Right kidney (tissue), 1 donor: Measurements from ENCODE around the gene RIOK1.

ENCODE experiments used
- DNase-seq: peaks from one replicate; pipeline ENCODE4 v3.0.0-alpha.2; 2016

Gene RIOK1

GRCh38 chr6:7406743-7407142 lies 17.1 kb downstream of the RIOK1 start:
- no peak for DNase-seq

DNA sequence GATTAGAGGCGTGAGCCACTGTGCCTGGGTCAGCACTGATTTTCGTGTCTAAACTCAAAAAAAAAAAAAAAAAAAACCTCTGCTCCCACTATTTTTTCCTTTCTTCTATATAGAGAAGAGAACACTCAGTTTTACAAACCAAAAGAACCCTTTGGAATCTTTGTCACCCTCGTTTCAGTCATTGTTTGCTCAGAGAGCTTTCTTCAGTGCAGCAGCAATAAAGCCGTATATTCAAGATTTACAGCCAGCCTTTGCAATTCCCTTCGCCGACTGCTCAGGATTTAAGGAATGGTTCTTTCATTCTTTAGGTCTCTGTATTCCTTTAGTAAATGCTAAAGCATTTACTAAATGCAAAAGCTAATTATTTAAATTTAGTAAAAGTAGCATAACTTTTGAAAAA lies 20.1 kb downstream of the RIOK1 start:
- DNase-seq, result no peak

DNA sequence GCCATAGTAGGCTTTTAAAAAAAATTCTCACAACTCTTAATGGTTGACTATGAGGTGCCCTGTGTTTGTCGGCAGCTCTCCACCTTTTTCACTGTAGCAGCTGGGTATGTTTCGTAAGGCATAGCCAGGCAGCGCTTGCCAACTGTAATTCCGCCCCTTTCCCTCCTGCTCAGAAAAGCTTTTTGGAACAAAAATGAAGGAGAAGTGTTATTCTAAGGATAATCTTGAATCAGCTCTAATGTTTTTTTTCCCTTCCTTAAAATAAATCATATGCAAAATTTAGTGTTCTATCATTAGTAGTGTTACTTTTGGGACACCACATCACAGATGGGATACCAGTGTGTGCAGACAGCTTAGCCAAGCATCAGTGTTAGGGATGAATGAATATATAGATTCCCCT lies 21.2 kb downstream of the RIOK1 start:
- DNase-seq, result no peak

- DNase-seq, result no peak
These were observed 21.7 kb downstream of the RIOK1 start for GRCh38 chr6:7411328-7411727.

DNA sequence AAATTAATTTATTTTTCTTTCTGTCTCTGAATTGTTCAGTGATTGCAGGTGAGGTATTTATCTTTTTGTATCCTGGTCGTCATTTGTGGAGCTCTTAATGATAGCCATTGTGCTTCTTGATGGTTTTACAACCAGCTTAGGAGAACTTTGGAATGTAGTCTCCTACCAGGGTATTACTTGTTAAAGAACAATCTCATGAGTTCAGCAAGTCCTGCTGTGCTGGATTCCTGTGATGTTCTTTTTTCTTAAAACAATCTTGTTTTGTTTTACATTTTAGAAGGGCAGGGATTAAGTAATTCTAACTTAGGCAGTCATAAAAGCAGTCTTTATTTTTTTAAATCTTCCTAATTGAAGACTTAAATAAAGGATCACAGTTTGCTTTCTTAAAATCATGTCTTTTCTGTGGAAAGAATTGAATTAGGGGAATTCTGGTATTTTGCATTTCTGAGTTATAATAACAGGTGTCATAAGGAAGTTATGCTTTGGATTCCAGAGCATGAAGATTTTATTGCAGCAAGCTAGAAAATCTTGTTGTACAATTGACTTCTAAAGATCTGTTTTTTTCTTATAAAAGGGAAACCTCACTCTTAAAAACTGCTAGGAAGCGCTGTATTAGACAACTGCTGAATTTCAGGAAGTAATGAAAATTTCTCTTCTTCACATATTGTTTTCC lies 23.7 kb downstream of the RIOK1 start:
- DNase-seq, result no peak

- no peak for DNase-seq
These were observed 25.2 kb downstream of the RIOK1 start for GRCh38 chr6:7414811-7415210.

- DNase-seq, result no peak
These were observed 28.1 kb downstream of the RIOK1 start for GRCh38 chr6:7417684-7418083.

DNA sequence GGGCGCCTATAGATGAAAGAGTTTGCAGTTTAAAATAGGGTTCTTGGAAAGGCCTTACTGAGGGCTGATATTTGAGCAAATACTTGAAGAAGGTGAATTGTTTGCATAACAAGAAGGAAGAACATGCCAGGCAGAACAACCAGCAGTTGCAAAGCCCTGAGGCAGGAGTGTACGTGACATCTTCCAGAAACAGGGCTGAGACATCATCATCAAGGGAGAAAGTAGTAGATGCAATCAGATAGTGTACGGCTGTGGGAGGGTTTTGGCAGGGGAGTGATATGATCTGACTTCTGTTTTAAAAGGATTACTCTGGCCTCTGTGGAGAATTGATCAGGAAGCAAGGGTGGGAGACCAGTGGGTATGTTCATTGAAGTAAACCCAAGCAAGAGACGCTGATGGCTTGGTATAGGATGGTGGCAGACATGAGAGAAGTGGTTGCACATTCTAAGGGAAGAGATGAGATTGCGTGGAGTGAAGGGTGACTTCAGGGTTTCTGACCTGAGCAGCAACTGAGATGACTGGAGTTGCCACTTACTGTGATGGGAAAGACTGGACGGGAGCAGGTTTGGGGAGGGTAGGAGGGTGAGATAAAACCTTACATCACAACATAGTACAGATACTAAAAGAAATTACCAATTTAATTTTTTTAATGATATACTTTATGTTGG lies 28.8 kb downstream of the RIOK1 start:
- no peak for DNase-seq

DNA sequence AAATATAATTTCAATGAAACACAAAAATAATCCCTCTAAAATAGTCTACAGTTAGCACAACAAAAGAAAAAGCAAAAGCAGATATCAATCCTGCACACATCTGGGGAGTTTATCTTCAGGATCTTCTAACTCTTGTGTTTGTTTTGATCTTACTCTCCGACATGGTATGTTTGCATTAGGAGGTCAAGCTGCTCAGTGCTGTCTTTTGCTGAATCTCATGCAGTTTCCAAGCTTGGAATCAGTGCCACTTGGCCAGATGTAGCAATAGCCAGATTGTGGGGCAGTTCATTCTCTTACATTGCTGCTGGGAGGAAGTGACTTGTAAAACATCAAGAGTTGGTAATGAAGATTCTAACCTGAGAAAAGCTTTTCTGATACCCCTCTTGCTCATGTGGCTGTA lies 29.5 kb downstream of the RIOK1 start:
- DNase-seq, result no peak

- no peak for DNase-seq
These were observed 31.5 kb downstream of the RIOK1 start for GRCh38 chr6:7421066-7421465.

- no peak for DNase-seq
These were observed 34.5 kb downstream of the RIOK1 start for GRCh38 chr6:7424058-7424457.

DNA sequence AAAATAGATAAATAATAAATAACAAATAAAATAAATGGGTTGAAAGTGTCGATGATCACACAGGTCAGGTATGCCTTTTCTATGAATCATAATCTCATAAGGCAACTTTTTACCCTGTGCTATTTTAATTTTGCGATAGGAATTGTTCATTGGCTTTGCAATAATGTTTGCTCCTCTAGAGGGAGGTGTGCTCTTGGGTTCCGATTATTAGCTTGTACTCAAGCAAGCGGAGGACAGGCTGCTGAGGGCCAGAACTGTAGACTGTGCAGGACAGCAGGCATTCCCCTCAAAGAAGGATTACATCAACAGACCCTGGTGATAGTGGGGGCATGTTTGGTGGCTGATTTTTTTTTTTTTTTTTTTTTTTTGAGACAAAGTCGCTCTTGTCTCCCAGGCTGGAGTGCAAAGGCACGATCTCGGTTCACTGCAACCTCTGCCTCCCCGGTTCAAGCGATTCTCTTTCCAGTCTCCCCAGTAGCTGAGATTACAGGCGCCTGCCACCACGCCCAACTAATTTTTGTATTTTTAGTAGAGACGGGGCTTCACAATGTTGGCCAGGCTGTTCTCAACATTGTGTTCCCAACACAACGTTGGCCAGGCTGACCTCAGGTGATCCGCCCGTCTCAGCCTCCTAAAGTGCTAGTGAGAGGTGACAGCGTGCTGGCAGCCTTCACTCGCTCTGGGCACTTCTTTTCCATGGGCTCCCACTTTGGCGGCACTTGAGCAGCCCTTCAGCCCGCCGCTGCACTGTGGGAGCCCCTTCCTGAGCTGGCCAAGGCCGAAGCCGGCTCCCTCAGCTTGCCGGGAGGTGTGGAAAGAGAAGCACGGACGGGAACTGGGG lies 35.6 kb downstream of the RIOK1 start:
- DNase-seq, result no peak

GRCh38 chr6:7425808-7426190 lies 36.2 kb downstream of the RIOK1 start:
- no peak for DNase-seq

DNA sequence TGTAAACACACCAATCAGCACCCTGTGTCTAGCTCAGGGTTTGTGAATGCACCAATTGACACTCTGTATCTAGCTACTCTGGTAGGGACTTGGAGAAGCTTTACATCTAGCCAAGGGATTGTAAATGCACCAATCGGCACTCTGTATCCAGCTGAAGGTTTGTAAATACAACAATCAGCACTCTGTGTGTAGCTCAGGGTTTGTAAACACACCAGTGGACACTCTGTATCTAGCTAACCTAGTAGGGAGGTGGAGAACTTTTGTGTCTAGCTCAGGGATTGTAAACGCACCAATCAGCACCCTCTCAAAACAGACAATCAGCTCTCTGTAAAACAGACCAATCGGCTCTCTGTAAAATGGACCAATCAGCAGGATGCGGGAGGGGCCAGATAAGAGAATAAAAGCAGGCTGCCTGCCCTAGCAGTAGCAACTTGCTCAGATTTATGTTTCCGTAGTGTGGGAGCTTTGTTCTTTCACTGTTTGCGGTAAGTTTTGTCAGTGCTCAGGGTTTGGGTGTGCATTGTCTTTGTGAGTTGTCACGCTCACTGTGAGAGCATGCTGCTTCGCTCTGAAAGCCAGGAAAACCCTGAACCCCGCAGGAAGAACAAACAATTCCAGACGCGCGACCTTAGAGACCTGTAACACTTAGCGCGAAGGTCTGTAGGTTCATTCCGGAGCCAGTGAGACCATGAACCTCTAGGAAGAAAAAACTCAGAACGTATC lies 37.0 kb downstream of the RIOK1 start:
- no peak for DNase-seq

GRCh38 chr6:7431313-7431673 lies 41.7 kb downstream of the RIOK1 start:
- DNase-seq, result no peak

GRCh38 chr6:7431674-7432390 lies 42.2 kb downstream of the RIOK1 start:
- DNase-seq, result no peak

- DNase-seq, result no peak
These were observed 42.9 kb downstream of the RIOK1 start for GRCh38 chr6:7432391-7433120.

DNA sequence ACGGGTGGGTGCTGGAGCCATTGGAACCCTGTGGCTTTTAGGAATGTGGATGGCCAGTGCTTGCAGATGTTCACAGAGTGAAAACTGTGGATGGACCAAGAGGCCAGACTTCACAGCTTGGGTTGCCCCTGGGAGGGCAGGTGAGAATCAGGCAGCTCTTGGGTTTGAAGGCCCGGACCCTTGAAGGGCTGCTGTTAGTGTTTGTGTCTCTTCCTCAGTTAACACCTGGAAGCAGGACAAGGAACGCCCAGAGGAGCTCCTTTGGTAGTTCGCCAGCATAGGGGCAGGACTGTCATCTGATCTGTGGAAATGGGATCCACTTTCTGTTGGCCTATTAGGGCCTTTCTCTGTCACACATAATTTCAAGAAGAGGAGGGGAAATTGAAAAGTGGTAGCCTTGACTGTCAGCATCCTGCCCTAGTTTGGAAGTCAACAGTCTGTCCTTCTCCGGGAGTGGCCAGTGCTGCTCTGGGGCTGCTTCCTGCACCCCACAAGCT lies 43.6 kb downstream of the RIOK1 start:
- no peak for DNase-seq

- DNase-seq, result no peak
These were observed 45.1 kb downstream of the RIOK1 start for GRCh38 chr6:7434672-7435071.

- DNase-seq, result no peak
These were observed 48.4 kb downstream of the RIOK1 start for GRCh38 chr6:7438011-7438410.

- DNase-seq, result no peak
These were observed 49.6 kb downstream of the RIOK1 start for GRCh38 chr6:7439228-7439627.
